Left lung (tissue), 10 donors: ENCODE data around the gene FPR1. TPM values are rescaled to one million over a fixed set of nuclear protein-coding genes. Genes with fewer than 3 reads are reported as not detected.

Experiments
- ATAC-seq: fragments of 200-7000 bp; cut with Tn5 transposase; one replicate; pipeline ENCODE4 v1.9.1; 2020; ENCODE audit warnings: moderate library complexity
- DNase-seq, 4 donors: peaks; one replicate each; pipeline ENCODE4 v3.0.0-alpha.2; 2013 to 2020
- H3K27ac ChIP-seq, 2 donors: fragments of 200-600 bp; sonication (generic) in 1 of 2; one replicate each; pipeline versions ENCODE4 v1.5.0 to v1.8.0; 2020 to 2021
- H3K27me3 ChIP-seq, 2 donors: fragments of 200-600 bp; sonication (generic) in 1 of 2; one replicate each; pipeline versions ENCODE4 v1.5.0 to v1.8.0; 2020 to 2021
- H3K36me3 ChIP-seq, 2 donors: fragments of 200-600 bp; sonication (generic) in 1 of 2; one replicate each; pipeline versions ENCODE4 v1.5.0 to v1.8.0; 2020 to 2021
- H3K4me1 ChIP-seq, 2 donors: fragments of 200-600 bp; one replicate each; pipeline ENCODE4 v1.8.0; 2021
- H3K4me3 ChIP-seq, 2 donors: fragments of 200-600 bp; sonication (generic) in 1 of 2; one replicate each; pipeline versions ENCODE4 v1.5.0 to v1.8.0; 2020 to 2021; ENCODE audit warnings: mild to moderate bottlenecking in 1 of 2
- H3K9me3 ChIP-seq, 2 donors: fragments of 200-600 bp; sonication (generic) in 1 of 2; one replicate each; pipeline versions ENCODE4 v1.5.0 to v1.8.0; 2020 to 2021
- CTCF ChIP-seq, 2 donors: fragments of 200-600 bp; sonication (generic) in 1 of 2; IDR thresholded peaks; one replicate each; pipeline versions ENCODE4 v1.5.0 to v1.8.0; 2021; ENCODE audit warnings: antibody characterized with exemption in 2 of 2
- intact Hi-C, 2 donors: fragments of 100-400 bp; cut with DNase I; formaldehyde crosslinking; loops; one replicate each; pipeline versions ENCODE4 v1.11.2 to v1.14.2; 2022
- polyA plus RNA-seq, 6 donors: library from polyadenylated mRNA; unstranded; fragments of 120-200 nt; gene quantifications; one replicate each; pipeline ENCODE4 v1.2.1, GENCODE V29; 2013; ENCODE audit not compliant: insufficient read length in 6 of 6
- total RNA-seq, 2 donors: library from RNA; stranded (reverse); fragmentation: NEBNext Ultra II Directional; extraction: Animal tissue kit (Norgen Biotek cat#: 25700); gene quantifications; one replicate each; pipeline ENCODE4 v1.2.1, GENCODE V29; 2021
- donor health status: DM: no; HTN: yes; CAD: no.
- donor health status: DM: no; HTN: no; CAD: no.

The FPR1 gene
- total and polyA plus RNA-seq, 8 donors, result 1.6 to 193 (median 2.2) TPM

GRCh38 chr19:51727349-51727880 is 24.3 kb downstream of the FPR1 start:
- TF ChIP-seq CTCF (IDR thresholded peaks at IDR 0.05), result no peak
- Histone ChIP-seq H3K4me3 (no peak overlapping the region), H3K9me3 (peaks cover 0 to 9% of the 10 kb centered on the region in 2 donors), H3K27ac (no peak overlapping the region), H3K27me3 (peaks cover 7 to 81% of the 10 kb centered on the region in 2 donors), H3K36me3 (no peaks in the 10 kb centered on the region), H3K4me1 (no peaks in the 10 kb centered on the region)
- intact Hi-C loops, result no loop called here
- DNase-seq (no peak), ATAC-seq (no peak)

- intact Hi-C loops, result no loop called here
- Histone ChIP-seq H3K4me1 (no peaks in the 10 kb centered on the region), H3K9me3 (peaks cover 0 to 6% of the 10 kb centered on the region in 2 donors), H3K27ac (no peak overlapping the region), H3K27me3 (peaks cover 14 to 91% of the 10 kb centered on the region in 2 donors), H3K36me3 (no peaks in the 10 kb centered on the region), H3K4me3 (no peak overlapping the region)
- DNase-seq (peak in 1 of 4 donors; percentile 39), ATAC-seq (peak; percentile 82)
- TF ChIP-seq CTCF (IDR thresholded peaks at IDR 0.05), result no peak
Observed at GRCh38 chr19:51726049-51726448, 25.6 kb downstream of the FPR1 start.

GRCh38 chr19:51724543-51724942 is 27.1 kb downstream of the FPR1 start:
- H3K27ac ChIP-seq, result no peak overlapping the region
- intact Hi-C loops, result no loop called here
- H3K4me3 ChIP-seq, result no peak overlapping the region
- DNase-seq (no peak), ATAC-seq (peak; percentile 9)
- peaks cover 0 to 3% of the 10 kb centered on the region in 2 donors for H3K4me1 ChIP-seq
- no peaks in the 10 kb centered on the region for H3K36me3 ChIP-seq
- H3K27me3 ChIP-seq, result peaks cover 28 to 97% of the 10 kb centered on the region in 2 donors
- no peaks in the 10 kb centered on the region for H3K9me3 ChIP-seq
- TF ChIP-seq CTCF (IDR thresholded peaks at IDR 0.05), result no peak

GRCh38 chr19:51722492-51722891 is 29.2 kb downstream of the FPR1 start:
- peaks cover 41 to 97% of the 10 kb centered on the region in 2 donors for H3K27me3 ChIP-seq
- DNase-seq, result no peak
- no peaks in the 10 kb centered on the region for H3K36me3 ChIP-seq
- H3K27ac ChIP-seq, result no peak overlapping the region
- intact Hi-C loops, result no loop called here
- ATAC-seq, result no peak
- no peaks in the 10 kb centered on the region for H3K9me3 ChIP-seq
- H3K4me3 ChIP-seq, result no peak overlapping the region
- TF ChIP-seq CTCF (IDR thresholded peaks at IDR 0.05), result no peak
- H3K4me1 ChIP-seq, result peaks cover 0 to 6% of the 10 kb centered on the region in 2 donors

- intact Hi-C loops, result no loop called here
- Histone ChIP-seq H3K27ac (no peak overlapping the region), H3K27me3 (peaks cover 41 to 97% of the 10 kb centered on the region in 2 donors), H3K36me3 (no peaks in the 10 kb centered on the region), H3K4me3 (no peak overlapping the region), H3K9me3 (no peaks in the 10 kb centered on the region), H3K4me1 (peaks cover 0 to 6% of the 10 kb centered on the region in 2 donors)
- ATAC-seq (no peak), DNase-seq (no peak)
- TF ChIP-seq CTCF (IDR thresholded peaks at IDR 0.05), result no peak
Observed at GRCh38 chr19:51721905-51722304, 29.8 kb downstream of the FPR1 start.
